Upper lobe of right lung (tissue), 1 donor: Measurements from ENCODE around the gene C3orf33. TPM values are rescaled to one million over a fixed set of nuclear protein-coding genes. Genes with fewer than 3 reads are reported as not detected.

Source experiments
- ATAC-seq: fragments of 200-7000 bp; cut with Tn5 transposase; one replicate; pipeline ENCODE4 v1.9.1; 2020; ENCODE audit warnings: mild to moderate bottlenecking, moderate library complexity
- DNase-seq: peaks from one replicate; pipeline ENCODE4 v3.0.0-alpha.2; 2020
- H3K27ac ChIP-seq: fragments of 200-600 bp; one replicate; pipeline ENCODE4 v1.8.0; 2022
- H3K27me3 ChIP-seq: fragments of 200-600 bp; one replicate; pipeline ENCODE4 v1.8.0; 2022; ENCODE audit warnings: mild to moderate bottlenecking
- H3K36me3 ChIP-seq: fragments of 200-600 bp; one replicate; pipeline ENCODE4 v1.8.0; 2022
- H3K4me1 ChIP-seq: fragments of 200-600 bp; one replicate; pipeline ENCODE4 v1.8.0; 2022
- H3K4me3 ChIP-seq: fragments of 200-600 bp; one replicate; pipeline ENCODE4 v1.8.0; 2022; ENCODE audit warnings: mild to moderate bottlenecking
- H3K9me3 ChIP-seq: fragments of 200-600 bp; one replicate; pipeline ENCODE4 v1.8.0; 2022
- CTCF ChIP-seq: fragments of 200-600 bp; IDR thresholded peaks from one replicate; pipeline ENCODE4 v1.8.0; 2022; ENCODE audit warnings: antibody characterized with exemption
- intact Hi-C: fragments of 100-400 bp; cut with DNase I; formaldehyde crosslinking; loops from one replicate; pipeline ENCODE4 v1.11.0; 2022
- total RNA-seq: library from RNA; stranded (reverse); fragmentation: NEBNext Ultra II Directional; extraction: Animal tissue kit (Norgen Biotek cat#: 25700); gene quantifications from one replicate; pipeline ENCODE4 v1.2.1, GENCODE V29; 2021
- donor health status: DM: no; HTN: yes; CAD: no; lungs with severe emphysema.

C3orf33 gene
- total RNA-seq, 1 donor from 2014 or later: 4.5 TPM

GRCh38 chr3:155772801-155773200, 33.3 kb downstream of the C3orf33 start:
- no peaks in the 10 kb centered on the region for H3K27me3 ChIP-seq
- TF ChIP-seq CTCF: no peak
- no peak for DNase-seq

GRCh38 chr3:155771126-155771525, 35.0 kb downstream of the C3orf33 start:
- no peak overlapping the region for H3K27ac ChIP-seq
- no peak for TF ChIP-seq CTCF
- intact Hi-C loops: no loop called here
- DNase-seq: no peak
- peaks cover 13% of the 10 kb centered on the region for H3K36me3 ChIP-seq
- no peaks in the 10 kb centered on the region for H3K9me3 ChIP-seq
- no peak for ATAC-seq
- no peaks in the 10 kb centered on the region for H3K27me3 ChIP-seq
- H3K4me1 ChIP-seq: no peaks in the 10 kb centered on the region
- no peak overlapping the region for H3K4me3 ChIP-seq

More at GRCh38 chr3:155772801-155773200, 33.3 kb downstream of the C3orf33 start:
- peaks cover 5% of the 10 kb centered on the region for H3K36me3 ChIP-seq
- no peak overlapping the region for H3K27ac ChIP-seq
- no peaks in the 10 kb centered on the region for H3K9me3 ChIP-seq
- no peak for ATAC-seq
- no peak overlapping the region for H3K4me3 ChIP-seq
- intact Hi-C loops: no loop called here
- H3K4me1 ChIP-seq: no peaks in the 10 kb centered on the region

DNA sequence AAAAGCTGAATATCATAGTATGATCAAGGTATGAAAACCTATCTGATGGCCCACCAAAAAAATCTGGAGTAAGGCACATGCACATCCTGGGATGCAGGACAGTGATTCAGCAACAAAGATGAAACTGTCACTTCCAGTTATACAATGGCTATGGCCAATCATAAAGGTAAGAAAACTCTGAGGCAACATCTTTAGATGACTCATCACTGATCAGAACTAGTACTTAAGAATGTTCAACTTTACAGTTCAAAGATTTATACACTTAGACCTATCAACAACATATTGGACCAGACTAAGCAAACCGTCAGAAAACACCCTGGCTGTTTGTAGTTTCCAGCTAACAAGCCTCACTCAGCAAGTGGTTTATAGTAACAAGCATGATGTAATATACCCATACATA, 39.9 kb downstream of the C3orf33 start:
- no peak for TF ChIP-seq CTCF
- no peak overlapping the region for H3K27ac ChIP-seq
- intact Hi-C loops: no loop called here
- H3K9me3 ChIP-seq: no peaks in the 10 kb centered on the region
- H3K4me1 ChIP-seq: no peaks in the 10 kb centered on the region
- H3K27me3 ChIP-seq: no peaks in the 10 kb centered on the region
- H3K36me3 ChIP-seq: peaks cover 10% of the 10 kb centered on the region
- ATAC-seq (no peak), DNase-seq (no peak)
- H3K4me3 ChIP-seq: no peak overlapping the region

- Histone ChIP-seq H3K4me3 (no peak overlapping the region), H3K4me1 (no peaks in the 10 kb centered on the region), H3K9me3 (no peaks in the 10 kb centered on the region), H3K27me3 (no peaks in the 10 kb centered on the region), H3K36me3 (peaks cover 10% of the 10 kb centered on the region), H3K27ac (no peak overlapping the region)
- TF ChIP-seq CTCF: no peak
- intact Hi-C loops: no loop called here
- ATAC-seq: no peak
- DNase-seq: no peak
Observed at GRCh38 chr3:155763870-155764463, 42.1 kb downstream of the C3orf33 start.

- H3K27ac ChIP-seq: no peak overlapping the region
- no peaks in the 10 kb centered on the region for H3K27me3 ChIP-seq
- no peaks in the 10 kb centered on the region for H3K4me1 ChIP-seq
- no peak overlapping the region for H3K4me3 ChIP-seq
- H3K9me3 ChIP-seq: no peaks in the 10 kb centered on the region
- no peak for ATAC-seq
- intact Hi-C loops: no loop called here
- DNase-seq: no peak
- H3K36me3 ChIP-seq: no peaks in the 10 kb centered on the region
- TF ChIP-seq CTCF: no peak
Observed at GRCh38 chr3:155760653-155761052, 45.4 kb downstream of the C3orf33 start.

DNA sequence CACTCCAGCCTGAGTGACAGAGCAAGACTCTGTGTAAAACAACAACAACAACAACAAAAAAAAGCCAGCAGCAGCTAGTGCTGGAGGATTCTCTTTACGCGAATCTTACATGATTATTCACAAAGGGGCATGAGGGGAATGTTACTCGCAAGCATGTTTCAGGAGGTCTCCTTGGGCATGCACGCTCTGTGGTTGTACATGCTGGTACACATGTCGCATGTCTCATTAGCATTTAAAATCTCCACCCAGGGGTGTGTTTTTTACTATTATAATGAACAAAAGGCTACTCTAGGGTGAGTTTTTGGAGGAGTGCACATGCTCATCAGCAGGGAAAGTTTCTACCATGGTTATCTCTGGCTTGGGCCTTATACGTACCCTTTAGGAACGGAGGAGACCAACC, 48.5 kb downstream of the C3orf33 start:
- Histone ChIP-seq H3K4me1 (no peaks in the 10 kb centered on the region), H3K27ac (no peak overlapping the region), H3K36me3 (no peaks in the 10 kb centered on the region), H3K9me3 (no peaks in the 10 kb centered on the region), H3K27me3 (no peaks in the 10 kb centered on the region), H3K4me3 (no peak overlapping the region)
- ATAC-seq (no peak), DNase-seq (no peak)
- TF ChIP-seq CTCF: no peak
- intact Hi-C loops: no loop called here
